ENCODE data around the gene BCDIN3D.
"Not testable (repeated sequence)": the region's sequence is repeated elsewhere in the genome, so short reads cannot be mapped to it uniquely, and the experiment has no call there.

Gene BCDIN3D

DNA sequence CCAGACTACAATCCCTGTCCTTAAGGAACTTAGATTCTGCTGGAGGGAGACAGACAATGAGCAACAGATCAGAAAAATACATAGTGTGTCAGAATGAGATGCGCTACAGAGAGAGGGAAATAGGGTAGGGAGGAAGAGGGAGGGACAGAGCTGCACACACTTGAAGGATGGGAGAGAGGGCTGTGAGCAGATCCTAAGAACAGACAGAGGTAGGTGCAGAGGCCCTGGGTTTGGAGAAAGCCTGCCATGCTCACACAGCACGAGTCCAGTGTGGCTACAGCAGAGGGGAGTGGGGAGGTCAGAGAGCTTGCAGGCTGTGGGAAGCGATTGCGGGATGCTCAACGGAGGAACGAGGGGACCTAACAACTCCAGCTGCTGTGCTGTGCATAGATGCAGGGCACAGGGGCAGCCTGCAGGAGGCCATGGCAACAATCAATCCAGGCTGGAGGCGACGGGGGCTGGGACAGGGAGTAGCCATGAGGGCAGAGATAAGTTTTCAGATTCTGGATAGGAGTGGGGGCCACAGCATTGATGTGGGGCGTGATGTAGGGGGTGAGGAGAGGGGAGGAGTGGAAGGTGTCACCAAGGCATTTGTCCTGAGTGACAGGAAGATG is 40.1 kb upstream of the BCDIN3D start:
- no peak for TF ChIP-seq JUND (IDR thresholded peaks at IDR 0.05; ENCODE audit: low read depth)
- DNase-seq (ENCODE audit: low read depth in 1 of 2, low spot score in 1 of 2), result no peak
- in situ Hi-C loops (cut with HindIII; ENCODE audit: low pct_unique_long_range_greater_than_20kb, low sequenced_read_pairs), result no loop called here

DNA sequence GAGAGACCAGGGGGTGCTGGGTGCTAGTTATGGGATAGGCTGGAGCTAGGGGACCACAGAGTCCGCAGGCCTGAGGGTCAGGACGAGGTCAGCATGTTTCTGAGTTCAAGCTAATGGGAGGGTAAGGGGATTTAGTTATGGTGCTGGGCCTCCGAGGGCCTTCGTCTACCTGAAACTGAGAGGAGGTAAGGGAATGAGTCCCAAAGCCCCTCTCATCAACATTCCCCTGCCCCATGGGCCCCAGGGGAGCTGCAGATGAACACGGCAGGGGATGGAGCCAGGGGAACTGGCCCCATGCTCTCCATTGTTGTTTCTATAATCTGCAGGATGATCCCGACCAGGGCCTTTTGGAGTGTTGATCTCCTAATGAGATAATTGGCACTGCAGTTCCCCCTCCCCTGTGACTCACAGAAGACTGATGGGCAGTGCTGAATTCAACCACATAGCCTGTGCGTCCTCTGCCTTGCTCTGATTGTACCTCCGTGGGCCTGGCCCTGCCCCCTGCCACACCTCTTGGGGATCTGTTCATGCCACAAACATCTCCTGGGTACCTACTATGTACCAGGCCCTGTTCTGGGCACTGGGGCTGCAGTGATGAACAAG is 39.4 kb upstream of the BCDIN3D start:
- TF ChIP-seq JUND (IDR thresholded peaks at IDR 0.05; ENCODE audit: low read depth), result no peak
- DNase-seq (ENCODE audit: low read depth in 1 of 2, low spot score in 1 of 2), result no peak
- in situ Hi-C loops (cut with HindIII; ENCODE audit: low pct_unique_long_range_greater_than_20kb, low sequenced_read_pairs), result no loop called here

- no peak for DNase-seq (ENCODE audit: low read depth in 1 of 2, low spot score in 1 of 2)
- in situ Hi-C loops (cut with HindIII; ENCODE audit: low pct_unique_long_range_greater_than_20kb, low sequenced_read_pairs), result no loop called here
- TF ChIP-seq JUND (IDR thresholded peaks at IDR 0.05; ENCODE audit: low read depth), result no peak
These were observed 38.7 kb upstream of the BCDIN3D start for GRCh38 chr12:49881415-49882247.

DNA sequence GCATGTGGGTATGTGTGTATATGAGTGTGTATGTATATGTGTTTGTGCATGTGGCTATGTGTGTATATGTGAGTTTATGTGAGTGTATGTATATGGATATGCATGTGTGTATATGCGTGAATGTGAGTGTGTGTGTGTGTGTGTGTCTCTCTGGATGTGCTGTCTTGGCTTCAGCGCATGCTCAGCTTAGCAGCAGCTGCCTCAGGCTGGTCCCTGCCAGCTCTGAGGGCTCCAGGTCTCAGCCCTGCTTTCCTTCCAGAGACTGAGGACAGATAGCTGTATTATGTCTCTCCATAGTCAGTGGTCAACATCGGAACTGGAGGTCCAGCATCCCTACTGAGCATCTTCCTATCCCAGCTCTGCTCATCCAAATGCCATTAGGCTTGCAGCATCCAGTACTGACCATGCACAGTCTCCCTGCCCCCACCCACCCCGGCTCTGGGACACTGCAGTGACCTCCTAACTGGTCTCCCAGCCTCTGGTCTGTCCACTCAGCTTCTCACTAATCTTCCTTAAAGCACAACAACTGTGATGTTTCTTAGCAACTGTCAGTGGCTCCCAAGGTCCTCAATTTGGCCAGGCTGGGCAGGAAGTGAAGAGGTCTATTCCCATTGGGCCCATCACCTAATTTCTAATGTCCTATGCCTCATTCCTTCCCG is 38.0 kb upstream of the BCDIN3D start:
- in situ Hi-C loops (cut with HindIII; ENCODE audit: low pct_unique_long_range_greater_than_20kb, low sequenced_read_pairs), result no loop called here
- no peak for TF ChIP-seq JUND (IDR thresholded peaks at IDR 0.05; ENCODE audit: low read depth)
- DNase-seq (ENCODE audit: low read depth in 1 of 2, low spot score in 1 of 2), result no peak

- in situ Hi-C loops (cut with HindIII; ENCODE audit: low pct_unique_long_range_greater_than_20kb, low sequenced_read_pairs); DNase-seq (ENCODE audit: low read depth in 1 of 2, low spot score in 1 of 2): not testable (repeated sequence)
These were observed 36.2 kb upstream of the BCDIN3D start for GRCh38 chr12:49879065-49879464.

DNA sequence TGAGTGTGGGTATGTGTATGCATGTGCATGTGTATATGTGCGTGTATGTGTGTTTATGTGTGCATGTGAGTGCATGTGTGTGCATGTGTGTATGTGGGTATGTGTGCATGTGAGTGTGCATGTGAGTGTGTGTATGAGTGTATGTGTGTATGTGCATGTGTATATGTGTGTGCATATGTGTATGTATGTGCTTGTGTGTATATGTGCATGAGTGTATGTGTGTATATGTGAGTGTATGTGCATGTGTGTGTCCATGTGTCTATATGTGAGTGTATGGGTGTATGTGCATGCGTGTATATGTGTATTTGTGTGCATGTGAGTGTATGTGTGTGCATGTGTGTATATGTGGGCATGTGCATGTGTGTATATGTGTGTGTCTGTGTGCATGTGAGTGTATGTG is 35.1 kb upstream of the BCDIN3D start:
- no peak for TF ChIP-seq JUND (IDR thresholded peaks at IDR 0.05; ENCODE audit: low read depth)
- DNase-seq (ENCODE audit: low read depth in 1 of 2, low spot score in 1 of 2), result no peak
- in situ Hi-C loops (cut with HindIII; ENCODE audit: low pct_unique_long_range_greater_than_20kb, low sequenced_read_pairs), result no loop called here

DNA sequence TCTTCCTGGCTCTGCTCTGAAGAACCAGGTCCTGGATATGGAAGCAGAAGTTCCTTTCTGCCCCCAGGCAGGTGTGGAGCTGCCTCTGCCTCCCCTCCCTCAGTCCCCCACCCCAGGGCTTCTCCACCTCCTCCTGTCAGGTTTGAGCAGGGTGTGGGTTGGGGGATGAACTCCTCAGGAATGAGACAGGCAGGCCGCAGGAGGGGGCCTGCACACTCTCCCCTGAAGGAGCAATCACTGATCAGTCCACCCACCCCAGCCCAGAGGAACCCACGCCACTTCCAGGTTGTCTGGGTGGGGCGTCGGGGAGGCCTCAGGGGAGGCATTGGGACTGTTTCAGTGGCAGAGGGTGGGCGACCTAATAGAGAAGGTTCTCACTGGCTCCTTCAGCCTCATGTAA is 34.2 kb upstream of the BCDIN3D start:
- no peak for TF ChIP-seq JUND (IDR thresholded peaks at IDR 0.05; ENCODE audit: low read depth)
- no peak for DNase-seq (ENCODE audit: low read depth in 1 of 2, low spot score in 1 of 2)
- in situ Hi-C loops (cut with HindIII; ENCODE audit: low pct_unique_long_range_greater_than_20kb, low sequenced_read_pairs), result no loop called here

- TF ChIP-seq JUND (IDR thresholded peaks at IDR 0.05; ENCODE audit: low read depth), result no peak
These were observed 33.2 kb upstream of the BCDIN3D start for GRCh38 chr12:49876070-49876469.

DNA sequence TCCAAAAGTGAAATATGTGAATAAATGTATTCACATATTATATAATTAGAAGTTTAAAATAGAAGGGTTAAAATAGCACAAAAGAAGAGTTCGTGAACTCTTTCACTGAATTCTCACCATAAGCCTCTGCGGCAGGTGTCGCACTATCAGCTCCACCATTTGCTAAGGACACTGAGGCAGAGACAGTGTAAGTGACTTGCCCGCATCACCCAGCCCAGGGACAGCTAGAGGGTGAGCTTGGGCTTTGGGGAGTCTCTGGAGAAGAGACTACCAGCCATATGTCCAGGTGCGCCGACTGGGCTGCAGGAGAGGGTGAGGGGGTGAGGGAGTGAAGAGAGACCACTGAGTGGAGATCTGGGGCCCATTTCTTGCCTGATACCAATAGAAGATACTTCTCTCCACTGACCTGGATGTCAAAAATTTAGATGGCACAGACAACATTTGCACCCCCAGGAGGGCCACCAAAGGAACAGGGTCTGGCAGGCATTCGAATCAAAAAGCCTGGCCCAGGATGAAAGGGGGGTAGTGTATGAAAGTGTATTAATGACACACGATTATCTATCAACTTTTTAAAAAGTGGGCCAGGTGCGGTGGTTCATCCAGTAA is 32.3 kb upstream of the BCDIN3D start:
- in situ Hi-C loops (cut with HindIII; ENCODE audit: low pct_unique_long_range_greater_than_20kb, low sequenced_read_pairs), result no loop called here
- DNase-seq (ENCODE audit: low read depth in 1 of 2, low spot score in 1 of 2), result no peak
- TF ChIP-seq JUND (IDR thresholded peaks at IDR 0.05; ENCODE audit: low read depth), result no peak

More at GRCh38 chr12:49876070-49876469, 33.2 kb upstream of the BCDIN3D start:
- in situ Hi-C loops (cut with HindIII; ENCODE audit: low pct_unique_long_range_greater_than_20kb, low sequenced_read_pairs), result no loop called here
- DNase-seq (ENCODE audit: low read depth in 1 of 2, low spot score in 1 of 2), result no peak

DNA sequence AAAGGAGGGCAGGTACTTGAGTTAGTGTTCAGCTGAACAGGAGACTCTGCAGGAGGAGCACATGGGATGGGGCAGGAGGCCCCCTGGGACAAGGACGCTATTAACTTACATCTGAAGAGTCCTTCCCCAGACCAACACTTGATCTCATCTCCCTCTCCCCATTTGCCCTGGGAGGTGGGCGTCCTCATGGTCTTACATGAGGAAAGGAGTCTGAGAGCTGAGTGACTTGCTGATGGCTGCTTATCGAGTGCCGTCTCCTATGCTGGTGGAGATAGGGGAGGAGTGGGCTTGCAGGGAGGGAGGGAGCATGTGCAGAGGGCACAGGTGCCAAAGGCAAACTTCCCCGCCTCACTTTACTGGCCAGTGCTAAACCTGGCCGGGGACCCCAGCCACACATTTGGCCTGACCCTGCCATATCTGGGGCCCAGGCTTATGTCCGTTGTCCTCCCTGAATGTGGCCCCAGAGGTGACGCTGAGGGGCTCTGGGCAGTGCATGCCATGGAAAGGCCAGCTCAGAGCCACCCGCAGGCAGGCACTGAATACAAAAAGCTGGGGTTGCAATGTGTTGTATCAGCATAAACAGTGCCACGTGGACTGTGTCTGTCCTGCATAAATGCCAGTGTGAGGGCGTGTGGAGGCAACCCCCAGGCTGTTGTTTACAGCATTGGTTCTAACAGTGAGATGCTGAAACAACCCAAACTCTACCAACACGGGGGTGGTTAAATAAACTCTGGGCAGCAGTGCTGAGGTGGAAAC is 31.4 kb upstream of the BCDIN3D start:
- DNase-seq (ENCODE audit: low read depth in 1 of 2, low spot score in 1 of 2), result no peak
- in situ Hi-C loops (cut with HindIII; ENCODE audit: low pct_unique_long_range_greater_than_20kb, low sequenced_read_pairs), result no loop called here
- no peak for TF ChIP-seq JUND (IDR thresholded peaks at IDR 0.05; ENCODE audit: low read depth)

GRCh38 chr12:49873361-49873934 is 30.5 kb upstream of the BCDIN3D start:
- peak in 1 of 2 experiments; percentile 60 for DNase-seq (ENCODE audit: low read depth in 1 of 2, low spot score in 1 of 2)
- in situ Hi-C loops (cut with HindIII; ENCODE audit: low pct_unique_long_range_greater_than_20kb, low sequenced_read_pairs), result no loop called here
- no peak for TF ChIP-seq JUND (IDR thresholded peaks at IDR 0.05; ENCODE audit: low read depth)
